ENCODE data around the gene RASA3.

Gene RASA3

GRCh38 chr13:114013952-114014629 lies 118.3 kb downstream of the RASA3 start:
- DNase-seq = no peak

GRCh38 chr13:114013336-114013735 lies 119.1 kb downstream of the RASA3 start:
- no peak for DNase-seq

GRCh38 chr13:114012921-114013320 lies 119.5 kb downstream of the RASA3 start:
- no peak for DNase-seq

- no peak for DNase-seq
These were observed 120.3 kb downstream of the RASA3 start for GRCh38 chr13:114012141-114012540.

- no peak for DNase-seq
These were observed 121.2 kb downstream of the RASA3 start for GRCh38 chr13:114011226-114011625.

GRCh38 chr13:114010401-114011101 lies 121.9 kb downstream of the RASA3 start:
- no peak for DNase-seq

GRCh38 chr13:114009590-114010400 lies 122.6 kb downstream of the RASA3 start:
- no peak for DNase-seq

- DNase-seq = no peak
These were observed 123.3 kb downstream of the RASA3 start for GRCh38 chr13:114008964-114009589.

GRCh38 chr13:114007566-114007965 lies 124.9 kb downstream of the RASA3 start:
- DNase-seq = no peak

GRCh38 chr13:114005206-114005724 lies 127.2 kb downstream of the RASA3 start:
- no peak for DNase-seq

GRCh38 chr13:114004420-114005205 lies 127.8 kb downstream of the RASA3 start:
- no peak for DNase-seq

GRCh38 chr13:114002771-114003321 lies 129.6 kb downstream of the RASA3 start:
- no peak for DNase-seq

GRCh38 chr13:114002009-114002544 lies 130.3 kb downstream of the RASA3 start:
- no peak for DNase-seq

- DNase-seq = no peak
These were observed 131.0 kb downstream of the RASA3 start for GRCh38 chr13:114001331-114002008.

- DNase-seq = no peak
These were observed 132.0 kb downstream of the RASA3 start for GRCh38 chr13:114000151-114001040.

- no peak for DNase-seq
These were observed 132.9 kb downstream of the RASA3 start for GRCh38 chr13:113999618-113999910.

GRCh38 chr13:113998781-113999617 lies 133.4 kb downstream of the RASA3 start:
- DNase-seq = no peak

- DNase-seq = no peak
These were observed 134.3 kb downstream of the RASA3 start for GRCh38 chr13:113997845-113998751.
